Non-pigmented ciliary epithelial cell (primary cell): Measurements from ENCODE around the gene POU5F2.

ENCODE experiments used
- DNase-seq: peaks from one replicate; pipeline ENCODE4 v3.0.0-alpha.2; 2010; ENCODE audit warnings: low read depth

POU5F2 gene

GRCh38 chr5:93716453-93716852, 24.9 kb downstream of the POU5F2 start:
- no peak for DNase-seq

- no peak for DNase-seq
These were observed 25.6 kb downstream of the POU5F2 start for GRCh38 chr5:93715761-93716160.

- no peak for DNase-seq
These were observed 26.1 kb downstream of the POU5F2 start for GRCh38 chr5:93715327-93715726.

GRCh38 chr5:93708442-93708841, 33.0 kb downstream of the POU5F2 start:
- DNase-seq, result no peak

GRCh38 chr5:93705896-93706295, 35.5 kb downstream of the POU5F2 start:
- DNase-seq, result no peak

- no peak for DNase-seq
These were observed 36.4 kb downstream of the POU5F2 start for GRCh38 chr5:93704996-93705395.

GRCh38 chr5:93691997-93692396, 49.4 kb downstream of the POU5F2 start:
- DNase-seq, result no peak
